Measurements from ENCODE around the gene GIGYF2. TPM values are rescaled to one million over a fixed set of nuclear protein-coding genes. Genes with fewer than 3 reads are reported as not detected.

The GIGYF2 gene
- polyA plus RNA-seq, 1 of the 3 experiments (the other 2 are of a cell fraction) = 12.8 TPM

DNA sequence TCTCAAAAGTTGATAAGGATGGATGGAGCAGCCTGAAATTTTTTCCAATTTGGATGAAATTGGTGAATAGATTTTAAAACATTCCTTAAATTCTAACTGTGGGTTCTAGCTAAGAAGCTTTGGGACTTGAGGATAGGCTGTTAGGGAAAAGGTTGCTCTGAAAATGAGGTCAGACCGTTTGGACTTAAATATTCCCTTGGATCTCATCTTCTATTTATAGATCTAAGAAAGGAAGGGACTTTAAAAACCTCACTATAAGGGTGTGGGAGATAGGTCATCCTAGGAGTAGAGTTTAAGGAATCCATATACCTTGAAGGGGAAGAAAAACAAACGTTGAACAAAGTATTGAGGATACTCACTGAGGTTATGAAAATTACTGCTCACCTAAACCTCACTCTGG lies 155.5 kb downstream of the GIGYF2 start:
- no peak for DNase-seq
- no peaks in the 10 kb centered on the region for H3K27me3 ChIP-seq (ENCODE audit: insufficient read depth)
- TF ChIP-seq EP300 (IDR thresholded peaks at IDR 0.05; ENCODE audit: borderline replicate concordance in 1 of 2, low read depth in 1 of 2, low read length in 1 of 2) (no peak), NFIC (IDR thresholded peaks at IDR 0.05; ENCODE audit: borderline replicate concordance) (no peak), FOXJ3 (CRISPR knock-in tag; IDR thresholded peaks at IDR 0.05) (no peak), CHD2 (IDR thresholded peaks at IDR 0.05; ENCODE audit: low read length, partially characterized antibody) (no peak), SMC3 (IDR thresholded peaks at IDR 0.05; ENCODE audit: low read depth, low read length) (no peak), RCOR1 (IDR thresholded peaks at IDR 0.05; ENCODE audit: low read length) (no peak), ELF1 (IDR thresholded peaks at IDR 0.05) (no peak), GATA2 (CRISPR knock-in tag; IDR thresholded peaks at IDR 0.05) (no peak), TAF1 (IDR thresholded peaks at IDR 0.05; ENCODE audit: borderline replicate concordance, low read depth, low read length) (no peak), MXI1 (IDR thresholded peaks at IDR 0.05; ENCODE audit: low read depth, low read length) (no peak), RAD21 (IDR thresholded peaks at IDR 0.05; ENCODE audit: low read length) (no peak)
- TF ChIP-seq, protein P1, sequence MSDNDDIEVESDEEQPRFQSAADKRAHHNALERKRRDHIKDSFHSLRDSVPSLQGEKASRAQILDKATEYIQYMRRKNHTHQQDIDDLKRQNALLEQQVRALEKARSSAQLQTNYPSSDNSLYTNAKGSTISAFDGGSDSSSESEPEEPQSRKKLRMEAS (IDR thresholded peaks at IDR 0.05; ENCODE audit: low read depth) = no peak
- TF ChIP-seq, protein P2, sequence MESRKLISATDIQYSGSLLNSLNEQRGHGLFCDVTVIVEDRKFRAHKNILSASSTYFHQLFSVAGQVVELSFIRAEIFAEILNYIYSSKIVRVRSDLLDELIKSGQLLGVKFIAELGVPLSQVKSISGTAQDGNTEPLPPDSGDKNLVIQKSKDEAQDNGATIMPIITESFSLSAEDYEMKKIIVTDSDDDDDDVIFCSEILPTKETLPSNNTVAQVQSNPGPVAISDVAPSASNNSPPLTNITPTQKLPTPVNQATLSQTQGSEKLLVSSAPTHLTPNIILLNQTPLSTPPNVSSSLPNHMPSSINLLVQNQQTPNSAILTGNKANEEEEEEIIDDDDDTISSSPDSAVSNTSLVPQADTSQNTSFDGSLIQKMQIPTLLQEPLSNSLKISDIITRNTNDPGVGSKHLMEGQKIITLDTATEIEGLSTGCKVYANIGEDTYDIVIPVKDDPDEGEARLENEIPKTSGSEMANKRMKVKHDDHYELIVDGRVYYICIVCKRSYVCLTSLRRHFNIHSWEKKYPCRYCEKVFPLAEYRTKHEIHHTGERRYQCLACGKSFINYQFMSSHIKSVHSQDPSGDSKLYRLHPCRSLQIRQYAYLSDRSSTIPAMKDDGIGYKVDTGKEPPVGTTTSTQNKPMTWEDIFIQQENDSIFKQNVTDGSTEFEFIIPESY (IDR thresholded peaks at IDR 0.05; ENCODE audit: borderline replicate concordance, low read depth) = no peak
- peaks cover 9% of the 10 kb centered on the region for H3F3A ChIP-seq (replicated peaks; ENCODE audit: insufficient read depth)
- WGBS (ENCODE audit: low lambda C conversion rate) = 62% methylated on average over 2 of the region's 2 CpGs
- ChIA-PET CTCF (interaction anchor here (0.6 to 4.2 kb wide), 19 partner anchors 8 to 561 kb away, joined by 3 to 20 read pairs (median 3); partner anchors contain the start of gene ATG16L1), POLR2A (no interaction called here)
- peaks cover 44 to 48% of the 10 kb centered on the region in 2 experiments for H3K36me3 ChIP-seq (replicated peaks in 1 of 2; ENCODE audit: control insufficient read depth in 1 of 2, insufficient read depth in 2 of 2, low read length in 1 of 2)
- no peaks in the 10 kb centered on the region for H3K9me2 ChIP-seq
- peaks cover 0 to 9% of the 10 kb centered on the region in 2 experiments; a peak in 1 of 4 replicates for H3K4me1 ChIP-seq (ENCODE audit: control insufficient read depth in 1 of 2, insufficient read depth in 2 of 2, low read depth in 1 of 2, low read length in 1 of 2)
- no peaks in the 10 kb centered on the region for H3K9me3 ChIP-seq
- no peaks in the 10 kb centered on the region for H3K79me2 ChIP-seq (ENCODE audit: insufficient read depth)
- H3K4me2 ChIP-seq = no peak overlapping the region
- no peak overlapping the region for H2AFZ ChIP-seq (ENCODE audit: low read depth)
- H4K20me1 ChIP-seq (ENCODE audit: insufficient read depth) = no peaks in the 10 kb centered on the region
- no peak overlapping the region for H3K27ac ChIP-seq (ENCODE audit: low read depth in 2 of 2, low read length in 1 of 2)
- H3K4me3 ChIP-seq (ENCODE audit: low read depth in 2 of 2, low read length in 1 of 2) = no peak overlapping the region
- H3K9ac ChIP-seq = no peak overlapping the region

- no peaks in the 10 kb centered on the region for H3K79me2 ChIP-seq (ENCODE audit: insufficient read depth)
- H3K4me3 ChIP-seq (ENCODE audit: low read depth in 2 of 2, low read length in 1 of 2) = no peak overlapping the region
- no peak overlapping the region for H3K4me2 ChIP-seq
- no peaks in the 10 kb centered on the region for H4K20me1 ChIP-seq (ENCODE audit: insufficient read depth)
- CTCF ChIA-PET = interaction anchor here (0.6 to 4.2 kb wide), 9 partner anchors 44 to 608 kb away, joined by 3 to 20 read pairs (median 5); partner anchors contain the start of gene ATG16L1
- H3K9me3 ChIP-seq = no peaks in the 10 kb centered on the region
- H3K4me1 ChIP-seq (ENCODE audit: control insufficient read depth in 1 of 2, insufficient read depth in 2 of 2, low read depth in 1 of 2, low read length in 1 of 2) = peaks cover 0 to 9% of the 10 kb centered on the region in 2 experiments; a peak in 1 of 4 replicates
- no peak for TF ChIP-seq CTCF (IDR thresholded peaks at IDR 0.05)
- TF ChIP-seq NFIC (IDR thresholded peaks at IDR 0.05; ENCODE audit: borderline replicate concordance) = peak; percentile 17; the same call in 1 of the 2 replicates
- no peak overlapping the region for H3K9ac ChIP-seq
- peaks cover 34 to 49% of the 10 kb centered on the region in 2 experiments for H3K36me3 ChIP-seq (replicated peaks in 1 of 2; ENCODE audit: control insufficient read depth in 1 of 2, insufficient read depth in 2 of 2, low read length in 1 of 2)
- no peak overlapping the region for H2AFZ ChIP-seq (ENCODE audit: low read depth)
- POLR2A ChIA-PET = no interaction called here
- DNase-seq = no peak
- no peak overlapping the region; a peak in 1 of 4 replicates for H3K27ac ChIP-seq (ENCODE audit: low read depth in 2 of 2, low read length in 1 of 2)
- no peaks in the 10 kb centered on the region for H3K27me3 ChIP-seq (ENCODE audit: insufficient read depth)
- H3F3A ChIP-seq (replicated peaks; ENCODE audit: insufficient read depth) = peaks cover 9% of the 10 kb centered on the region
- no peaks in the 10 kb centered on the region for H3K9me2 ChIP-seq
- 55% methylated on average over 6 of the region's 7 CpGs for WGBS (ENCODE audit: low lambda C conversion rate)
These were observed 157.0 kb downstream of the GIGYF2 start for GRCh38 chr2:232854082-232854481.
